ENCODE measurements around the gene NPR1. TPM values are rescaled to one million over a fixed set of nuclear protein-coding genes. Genes with fewer than 3 reads are reported as not detected.

Gene NPR1
- total RNA-seq, 1 experiment from 2014 or later, result 0.16 TPM

DNA sequence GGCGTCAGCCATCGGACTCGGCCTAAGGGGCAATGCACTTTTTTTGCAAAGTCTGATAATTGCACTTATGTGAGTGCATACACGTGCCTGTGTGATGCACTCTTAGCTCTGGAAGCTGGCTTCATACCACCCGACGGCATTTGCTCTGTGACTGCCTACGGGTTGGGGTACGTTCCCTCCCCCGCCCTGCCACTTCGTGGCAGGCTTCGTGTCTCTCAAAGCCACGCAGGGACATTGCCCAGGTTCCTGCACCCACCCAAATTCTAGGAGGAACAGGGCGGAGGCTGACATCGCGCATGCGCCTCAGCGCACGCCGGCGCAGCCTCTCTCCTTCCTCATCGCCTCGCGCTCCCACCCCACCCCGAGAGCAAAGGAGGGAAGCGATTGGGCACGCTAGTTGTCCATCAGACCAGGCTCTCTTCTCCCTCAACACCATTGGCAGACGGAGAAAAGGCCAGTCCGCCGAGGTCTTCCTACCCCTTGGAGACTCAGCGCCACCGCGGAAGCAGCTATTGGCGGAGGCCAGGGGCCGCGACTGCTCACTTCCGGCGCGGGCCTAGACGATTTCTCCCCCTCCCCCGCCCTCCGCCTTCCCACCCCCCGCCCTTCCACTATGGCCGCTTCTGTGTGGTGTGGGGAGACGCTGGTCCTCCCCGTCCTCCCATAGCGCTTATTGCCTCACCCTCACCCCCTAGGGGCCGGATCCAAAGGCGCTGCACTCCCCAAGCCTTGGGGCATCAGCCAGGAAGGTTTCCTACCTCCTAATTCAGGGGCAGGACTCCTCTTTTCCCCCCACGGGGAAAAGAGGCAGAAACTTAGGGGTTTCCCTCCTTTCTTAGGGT is 49.2 kb downstream of the NPR1 start, which contains the start of gene INTS3:
INTS3 (plus strand) TSS at position 588 of the 842 bp plus-strand sequence. CDS start 585 bp downstream, outside the sequence.
- DNase-seq (ENCODE audit: low spot score), result peak; percentile 100

DNA sequence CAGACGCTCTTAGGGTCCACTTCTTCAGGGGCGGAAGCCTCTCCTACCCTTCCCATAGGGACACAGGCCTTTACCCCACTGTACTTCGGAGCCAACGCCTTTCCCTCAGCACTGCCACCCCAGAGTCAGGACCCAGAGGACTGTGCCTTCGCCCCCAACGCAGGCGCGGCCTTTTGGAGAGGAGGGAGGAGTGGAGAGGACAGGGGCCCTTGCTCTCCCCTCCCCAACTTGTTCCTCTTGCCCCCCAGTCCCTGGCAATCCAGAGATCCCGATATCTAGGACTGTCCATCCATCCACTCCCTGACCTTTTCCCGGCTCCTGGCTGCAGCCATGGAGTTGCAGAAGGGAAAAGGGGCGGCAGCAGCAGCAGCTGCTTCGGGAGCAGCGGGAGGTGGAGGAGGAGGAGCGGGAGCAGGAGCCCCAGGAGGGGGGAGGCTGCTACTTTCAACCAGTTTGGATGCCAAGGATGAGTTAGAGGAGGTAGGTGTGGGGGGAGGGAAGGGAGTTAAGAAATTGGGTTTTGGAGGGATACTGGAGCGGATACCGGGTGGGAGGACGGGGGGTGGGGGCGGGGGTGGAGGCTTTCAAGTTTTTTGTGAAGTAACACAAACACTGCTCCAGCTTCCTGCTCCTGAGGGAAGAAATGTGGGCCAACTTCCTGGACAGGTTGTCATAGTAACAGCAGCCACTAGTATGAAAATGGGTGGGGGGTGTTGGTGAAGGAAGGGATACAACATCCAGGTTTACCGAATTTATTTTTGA is 50.0 kb downstream of the NPR1 start:
- DNase-seq (ENCODE audit: low spot score), result peak; percentile 42

DNA sequence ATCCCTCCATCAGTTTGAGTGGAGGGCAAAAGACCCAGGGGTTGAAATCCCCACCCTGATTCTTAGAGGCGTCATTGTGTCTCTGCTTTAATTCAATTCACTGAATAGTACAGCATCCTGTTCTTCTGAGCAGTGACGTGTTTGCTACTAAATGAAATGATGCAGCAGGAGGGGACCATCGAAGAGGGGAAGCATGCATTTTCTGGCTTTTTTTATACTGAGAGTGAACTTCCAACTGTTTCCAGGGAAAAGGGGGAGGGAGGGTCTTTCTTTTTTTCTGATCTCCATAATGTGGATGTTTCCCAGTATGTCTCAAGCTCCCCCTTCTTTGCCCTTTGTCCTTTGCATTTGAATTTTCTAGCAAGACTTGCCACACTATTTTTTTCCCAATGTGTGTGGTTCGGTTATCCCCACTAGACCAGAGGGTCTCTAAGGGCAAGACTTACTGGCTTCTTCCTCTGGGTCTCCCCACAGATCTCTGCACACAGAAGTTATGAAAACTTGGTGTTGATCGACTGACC is 52.0 kb downstream of the NPR1 start:
- no peak for DNase-seq (ENCODE audit: low spot score)

DNA sequence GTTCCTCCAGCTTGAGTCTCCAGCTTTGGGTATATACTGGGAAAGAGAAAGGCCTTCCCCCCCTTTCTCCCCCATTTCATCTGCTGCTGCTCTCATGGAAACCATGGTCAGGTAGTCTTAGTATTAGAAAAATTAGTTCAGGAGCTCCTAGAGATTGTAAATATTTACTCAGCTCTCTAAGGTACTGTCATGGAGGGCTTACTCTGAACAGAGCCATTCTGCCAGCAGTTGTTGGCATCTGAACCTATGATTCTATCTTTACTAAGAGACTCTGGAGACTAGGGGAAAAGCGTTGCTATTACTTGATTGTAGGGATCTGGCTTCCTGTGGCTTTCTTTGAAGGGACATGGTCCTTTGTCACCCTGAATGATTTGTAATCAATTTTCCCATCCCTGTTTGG is 55.5 kb downstream of the NPR1 start:
- no peak for DNase-seq (ENCODE audit: low spot score)

DNA sequence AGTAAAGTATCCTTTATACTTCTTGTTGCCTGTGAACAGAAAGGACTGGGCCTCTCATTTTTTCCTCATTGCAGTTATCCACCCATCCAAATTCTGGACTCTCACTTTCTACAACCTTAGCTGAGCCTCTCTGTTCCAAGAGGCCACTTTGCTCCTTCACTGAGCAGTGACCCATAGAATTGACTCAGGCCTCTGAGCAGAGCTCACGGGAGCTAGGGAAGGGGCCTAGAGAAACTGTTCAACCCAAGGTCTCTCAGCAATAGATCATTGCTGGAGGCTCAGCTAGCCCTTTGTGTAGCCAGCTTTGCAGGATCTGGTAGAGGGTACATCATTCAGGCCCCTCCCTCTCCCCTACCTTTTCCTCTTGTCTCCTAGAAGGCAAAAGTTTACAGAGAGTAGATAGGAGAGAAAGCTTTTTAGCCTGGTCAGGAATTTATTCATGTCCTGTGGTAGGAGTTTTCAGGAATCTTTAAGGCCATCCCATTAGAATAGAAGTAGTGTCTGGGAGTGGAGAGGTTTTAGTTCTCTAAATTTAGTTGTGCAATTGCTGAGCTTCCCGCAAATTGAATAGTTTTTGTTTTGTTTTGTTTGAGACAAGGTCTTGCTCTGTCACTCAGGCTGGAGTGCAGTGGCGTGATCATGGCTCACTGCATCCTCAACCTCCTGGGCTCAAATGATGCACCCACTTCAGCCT is 56.1 kb downstream of the NPR1 start:
- no peak for DNase-seq (ENCODE audit: low spot score)

DNA sequence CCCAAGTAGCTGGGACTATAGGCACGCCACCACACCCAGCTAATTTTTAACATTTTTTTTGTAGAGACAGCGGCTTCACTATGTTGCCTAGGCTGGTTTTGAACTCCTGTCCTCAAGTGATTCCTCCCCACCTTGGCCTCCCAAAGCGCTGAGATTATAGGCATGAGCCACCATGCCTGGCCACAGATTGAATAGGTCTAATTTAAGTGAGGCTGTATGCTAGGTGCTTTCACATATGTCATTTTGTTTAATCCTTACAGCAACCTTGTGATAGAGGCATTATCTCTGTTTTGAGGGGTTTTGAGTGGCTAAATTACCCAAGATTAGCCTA is 56.6 kb downstream of the NPR1 start:
- DNase-seq (ENCODE audit: low spot score), result no peak

DNA sequence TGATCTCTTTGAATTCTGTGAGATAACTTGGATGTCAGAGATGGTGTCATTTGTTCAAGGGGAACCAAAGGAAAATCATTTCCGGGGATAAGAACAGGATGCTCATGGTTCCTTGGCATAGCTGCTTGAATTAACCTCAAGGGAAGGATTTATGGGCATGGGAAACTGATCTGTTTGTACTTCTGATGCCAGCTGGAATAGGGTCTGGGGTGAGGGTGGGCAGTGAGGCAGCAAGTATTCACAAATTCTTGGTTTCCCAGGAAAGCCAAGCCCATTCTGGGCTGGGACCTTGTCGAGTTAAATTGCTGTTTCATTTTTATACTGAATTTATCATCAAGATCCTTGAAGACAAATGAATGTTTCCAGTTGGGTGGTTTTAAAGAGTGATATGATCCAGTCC is 63.5 kb downstream of the NPR1 start:
- no peak for DNase-seq (ENCODE audit: low spot score)

DNA sequence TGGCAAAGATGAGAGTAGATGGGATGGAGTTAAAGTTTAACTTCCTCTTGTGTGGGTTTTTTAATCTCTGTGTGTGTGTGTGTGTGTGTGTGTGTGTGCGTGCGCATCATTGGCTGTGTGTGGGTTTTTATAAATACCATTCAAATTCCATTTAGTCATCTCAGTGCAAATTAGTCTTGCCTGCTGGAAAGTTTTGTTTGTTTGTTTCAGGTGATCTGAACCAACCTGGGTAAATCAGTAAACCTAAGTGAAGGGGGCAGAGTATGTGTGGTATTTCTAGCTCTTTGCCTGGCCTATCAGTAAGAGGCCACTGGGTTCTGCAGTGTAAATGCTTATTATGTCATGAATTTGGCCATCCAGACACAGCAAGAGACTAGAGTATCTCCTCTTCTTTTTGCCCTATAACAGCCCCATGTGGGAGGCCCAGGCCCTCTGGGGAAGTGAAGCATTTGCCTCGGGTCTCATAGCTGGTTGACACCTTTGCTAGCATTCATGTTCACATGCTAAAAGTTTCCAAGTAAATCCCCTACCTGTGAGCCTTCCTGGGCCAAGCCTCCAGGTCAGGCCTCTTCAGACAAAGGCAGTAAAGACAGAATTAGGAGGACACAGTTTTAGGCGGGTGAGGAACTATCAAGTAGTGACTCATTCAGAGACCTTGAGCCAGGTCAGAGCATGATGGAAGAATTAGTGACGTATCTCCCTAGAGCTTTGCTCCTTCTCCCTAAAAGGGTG is 64.1 kb downstream of the NPR1 start:
- DNase-seq (ENCODE audit: low spot score), result no peak

Other genes starting within 250 kb of the NPR1 start
- gene S100A7, start 218.0 kb upstream of the NPR1 start, total RNA-seq (2014; rRNA removed; shearing (Covaris generic)), result not detected in 2 replicates
- 1,463 and 1,751 TPM in 2 replicates for gene S100A6, start 142.7 kb upstream of the NPR1 start, total RNA-seq (2014; rRNA removed; shearing (Covaris generic))
- 1.1 and 6.1 TPM in 2 replicates for gene S100A5, start 137.8 kb upstream of the NPR1 start, total RNA-seq (2014; rRNA removed; shearing (Covaris generic))
- 3,194 and 3,572 TPM in 2 replicates for gene S100A4, start 132.9 kb upstream of the NPR1 start, total RNA-seq (2014; rRNA removed; shearing (Covaris generic))
- gene S100A3, start 129.4 kb upstream of the NPR1 start, total RNA-seq (2014; rRNA removed; shearing (Covaris generic)), result 90.9 and 103 TPM in 2 replicates
- 41.3 and 63.0 TPM in 2 replicates for gene S100A2, start 112.8 kb upstream of the NPR1 start, total RNA-seq (2014; rRNA removed; shearing (Covaris generic))
- gene S100A16, start 65.6 kb upstream of the NPR1 start, total RNA-seq (2014; rRNA removed; shearing (Covaris generic)), result 726 and 852 TPM in 2 replicates
- gene S100A14, start 62.4 kb upstream of the NPR1 start, total RNA-seq (2014; rRNA removed; shearing (Covaris generic)), result 0.17 TPM in 1 of 2 replicates, not detected in the other
- 116 and 160 TPM in 2 replicates for gene S100A13, start 51.2 kb upstream of the NPR1 start, total RNA-seq (2014; rRNA removed; shearing (Covaris generic))
- gene S100A1, start 50.3 kb upstream of the NPR1 start, total RNA-seq (2014; rRNA removed; shearing (Covaris generic)), result 0.46 and 2.8 TPM in 2 replicates
- 49.0 and 60.8 TPM in 2 replicates for gene CHTOP, start 44.6 kb upstream of the NPR1 start, total RNA-seq (2014; rRNA removed; shearing (Covaris generic))
- 150 and 158 TPM in 2 replicates for gene SNAPIN, start 20.0 kb upstream of the NPR1 start, total RNA-seq (2014; rRNA removed; shearing (Covaris generic))
- 578 and 601 TPM in 2 replicates for gene ILF2, start 7.7 kb upstream of the NPR1 start, total RNA-seq (2014; rRNA removed; shearing (Covaris generic))
- 43.6 and 44.7 TPM in 2 replicates for gene INTS3, start 49.4 kb downstream of the NPR1 start, total RNA-seq (2014; rRNA removed; shearing (Covaris generic))
- 1.8 and 2.2 TPM in 2 replicates for gene SLC27A3, start 96.7 kb downstream of the NPR1 start, total RNA-seq (2014; rRNA removed; shearing (Covaris generic))
- gene GATAD2B, start 244.3 kb downstream of the NPR1 start, total RNA-seq (2014; rRNA removed; shearing (Covaris generic)), result 5.9 and 6.5 TPM in 2 replicates